ENCODE data around the gene C6orf89. TPM values are rescaled to one million over a fixed set of nuclear protein-coding genes. Genes with fewer than 3 reads are reported as not detected.

Gene C6orf89
- polyA plus RNA-seq, 1 donor from 2014 or later = 24.6 TPM

DNA sequence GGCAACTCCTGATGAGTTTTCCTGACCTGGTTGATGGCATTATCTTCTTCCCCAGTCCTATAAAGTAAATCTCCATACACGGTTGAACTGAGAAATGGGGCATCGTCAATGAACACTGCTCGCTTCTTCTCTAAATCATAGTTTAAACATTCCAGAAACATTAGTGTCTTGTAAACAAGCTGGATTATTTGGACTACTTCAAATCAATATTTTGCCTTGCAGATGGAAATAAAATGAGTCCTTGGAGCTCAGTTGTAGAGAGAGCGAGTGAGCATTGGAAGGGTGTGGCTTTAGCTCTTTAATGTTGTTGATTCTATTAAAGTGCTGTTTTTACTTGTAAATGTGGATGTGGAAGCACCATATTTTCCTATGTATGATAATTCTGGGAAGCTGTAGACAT is 18.4 kb downstream of the C6orf89 start:
- no peak overlapping the region for H3K9ac ChIP-seq (ENCODE audit: low read length)
- H2AFZ ChIP-seq (ENCODE audit: low read depth, low read length) = no peak overlapping the region
- no peaks in the 10 kb centered on the region for H3K79me2 ChIP-seq (replicated peaks; ENCODE audit: insufficient read depth, low read length)
- no peak overlapping the region for H3K4me2 ChIP-seq (ENCODE audit: low read length)
- no peaks in the 10 kb centered on the region for H3K9me3 ChIP-seq (ENCODE audit: low read length)
- no peaks in the 10 kb centered on the region for H3K27me3 ChIP-seq (ENCODE audit: insufficient read depth, low read depth, low read length)
- TF ChIP-seq, protein P1, sequence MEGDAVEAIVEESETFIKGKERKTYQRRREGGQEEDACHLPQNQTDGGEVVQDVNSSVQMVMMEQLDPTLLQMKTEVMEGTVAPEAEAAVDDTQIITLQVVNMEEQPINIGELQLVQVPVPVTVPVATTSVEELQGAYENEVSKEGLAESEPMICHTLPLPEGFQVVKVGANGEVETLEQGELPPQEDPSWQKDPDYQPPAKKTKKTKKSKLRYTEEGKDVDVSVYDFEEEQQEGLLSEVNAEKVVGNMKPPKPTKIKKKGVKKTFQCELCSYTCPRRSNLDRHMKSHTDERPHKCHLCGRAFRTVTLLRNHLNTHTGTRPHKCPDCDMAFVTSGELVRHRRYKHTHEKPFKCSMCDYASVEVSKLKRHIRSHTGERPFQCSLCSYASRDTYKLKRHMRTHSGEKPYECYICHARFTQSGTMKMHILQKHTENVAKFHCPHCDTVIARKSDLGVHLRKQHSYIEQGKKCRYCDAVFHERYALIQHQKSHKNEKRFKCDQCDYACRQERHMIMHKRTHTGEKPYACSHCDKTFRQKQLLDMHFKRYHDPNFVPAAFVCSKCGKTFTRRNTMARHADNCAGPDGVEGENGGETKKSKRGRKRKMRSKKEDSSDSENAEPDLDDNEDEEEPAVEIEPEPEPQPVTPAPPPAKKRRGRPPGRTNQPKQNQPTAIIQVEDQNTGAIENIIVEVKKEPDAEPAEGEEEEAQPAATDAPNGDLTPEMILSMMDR (IDR thresholded peaks at IDR 0.05; ENCODE audit: poor library complexity, severe bottlenecking) = no peak
- TF ChIP-seq EZH2 (IDR thresholded peaks at IDR 0.05; ENCODE audit: borderline replicate concordance, insufficient read depth, low read length, poor library complexity, severe bottlenecking) (no peak), POLR2AphosphoS5 (IDR thresholded peaks at IDR 0.05) (no peak)
- no peak overlapping the region for H3K27ac ChIP-seq (ENCODE audit: low read length)
- no peaks in the 10 kb centered on the region for H3F3A ChIP-seq (ENCODE audit: insufficient read depth, low read length, poor library complexity, severe bottlenecking)
- no peak overlapping the region for H3K4me3 ChIP-seq (ENCODE audit: low read length)
- no peaks in the 10 kb centered on the region for H4K20me1 ChIP-seq (ENCODE audit: insufficient read depth)
- H3K36me3 ChIP-seq (ENCODE audit: insufficient read depth, low read length) = peaks cover 9% of the 10 kb centered on the region
- H3K9me2 ChIP-seq (ENCODE audit: insufficient read depth, low read length) = no peaks in the 10 kb centered on the region

DNA sequence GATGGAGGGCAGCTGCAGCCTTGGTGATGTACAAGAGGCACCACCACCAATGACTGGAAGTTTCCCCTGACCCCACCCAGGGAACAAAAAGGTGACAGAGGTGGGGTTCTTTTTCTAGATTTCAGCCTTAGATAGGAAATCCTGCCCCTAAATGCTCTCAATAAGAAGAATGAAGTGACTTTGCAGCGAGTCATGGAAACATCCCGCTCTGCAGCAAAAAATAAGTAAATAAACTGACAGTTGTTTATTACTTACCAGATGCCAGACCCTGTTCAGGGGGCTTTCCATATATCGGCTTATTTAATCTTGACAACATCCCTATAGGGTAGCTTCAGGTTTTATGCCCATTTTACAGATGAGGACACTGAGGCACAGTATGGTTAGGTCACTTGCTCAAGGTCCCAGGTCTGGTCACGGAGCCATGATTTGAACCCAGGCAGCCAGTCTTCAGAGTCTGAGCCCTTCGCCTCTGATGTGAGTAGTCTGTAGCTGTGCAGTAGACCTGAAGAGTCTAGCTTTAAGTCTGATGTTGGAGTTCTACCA is 19.2 kb downstream of the C6orf89 start:
- TF ChIP-seq TAF1 (IDR thresholded peaks at IDR 0.05; ENCODE audit: low read depth) = no peak
- no peak for TF ChIP-seq EZH2 (IDR thresholded peaks at IDR 0.05; ENCODE audit: borderline replicate concordance, insufficient read depth, low read length, poor library complexity, severe bottlenecking)
- no peak for TF ChIP-seq SMC3 (conservative IDR thresholded peaks at IDR 0.05; ENCODE audit: poor library complexity)
- TF ChIP-seq, protein P2, sequence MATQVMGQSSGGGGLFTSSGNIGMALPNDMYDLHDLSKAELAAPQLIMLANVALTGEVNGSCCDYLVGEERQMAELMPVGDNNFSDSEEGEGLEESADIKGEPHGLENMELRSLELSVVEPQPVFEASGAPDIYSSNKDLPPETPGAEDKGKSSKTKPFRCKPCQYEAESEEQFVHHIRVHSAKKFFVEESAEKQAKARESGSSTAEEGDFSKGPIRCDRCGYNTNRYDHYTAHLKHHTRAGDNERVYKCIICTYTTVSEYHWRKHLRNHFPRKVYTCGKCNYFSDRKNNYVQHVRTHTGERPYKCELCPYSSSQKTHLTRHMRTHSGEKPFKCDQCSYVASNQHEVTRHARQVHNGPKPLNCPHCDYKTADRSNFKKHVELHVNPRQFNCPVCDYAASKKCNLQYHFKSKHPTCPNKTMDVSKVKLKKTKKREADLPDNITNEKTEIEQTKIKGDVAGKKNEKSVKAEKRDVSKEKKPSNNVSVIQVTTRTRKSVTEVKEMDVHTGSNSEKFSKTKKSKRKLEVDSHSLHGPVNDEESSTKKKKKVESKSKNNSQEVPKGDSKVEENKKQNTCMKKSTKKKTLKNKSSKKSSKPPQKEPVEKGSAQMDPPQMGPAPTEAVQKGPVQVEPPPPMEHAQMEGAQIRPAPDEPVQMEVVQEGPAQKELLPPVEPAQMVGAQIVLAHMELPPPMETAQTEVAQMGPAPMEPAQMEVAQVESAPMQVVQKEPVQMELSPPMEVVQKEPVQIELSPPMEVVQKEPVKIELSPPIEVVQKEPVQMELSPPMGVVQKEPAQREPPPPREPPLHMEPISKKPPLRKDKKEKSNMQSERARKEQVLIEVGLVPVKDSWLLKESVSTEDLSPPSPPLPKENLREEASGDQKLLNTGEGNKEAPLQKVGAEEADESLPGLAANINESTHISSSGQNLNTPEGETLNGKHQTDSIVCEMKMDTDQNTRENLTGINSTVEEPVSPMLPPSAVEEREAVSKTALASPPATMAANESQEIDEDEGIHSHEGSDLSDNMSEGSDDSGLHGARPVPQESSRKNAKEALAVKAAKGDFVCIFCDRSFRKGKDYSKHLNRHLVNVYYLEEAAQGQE (IDR thresholded peaks at IDR 0.05; ENCODE audit: borderline replicate concordance) = no peak
- no peak for TF ChIP-seq MXI1 (conservative IDR thresholded peaks at IDR 0.05; ENCODE audit: poor library complexity, severe bottlenecking)
- no peak overlapping the region for H2AFZ ChIP-seq (ENCODE audit: low read depth, low read length)

More for the DNA sequence above, 19.2 kb downstream of the C6orf89 start:
- Histone ChIP-seq H3K27me3 (ENCODE audit: insufficient read depth, low read depth, low read length) (no peaks in the 10 kb centered on the region), H3K9ac (ENCODE audit: low read length) (no peak overlapping the region), H3K27ac (ENCODE audit: low read length) (no peak overlapping the region), H3K4me3 (ENCODE audit: low read length) (no peak overlapping the region), H4K20me1 (ENCODE audit: insufficient read depth) (no peaks in the 10 kb centered on the region), H3K9me2 (ENCODE audit: insufficient read depth, low read length) (no peaks in the 10 kb centered on the region), H3K36me3 (ENCODE audit: insufficient read depth, low read length) (peaks cover 4% of the 10 kb centered on the region), H3K4me2 (ENCODE audit: low read length) (no peak overlapping the region), H3K79me2 (replicated peaks; ENCODE audit: insufficient read depth, low read length) (no peaks in the 10 kb centered on the region), H3K9me3 (ENCODE audit: low read length) (no peaks in the 10 kb centered on the region), H3F3A (ENCODE audit: insufficient read depth, low read length, poor library complexity, severe bottlenecking) (no peaks in the 10 kb centered on the region)

All from neural cell (in vitro differentiated cells).